ENCODE results near the gene POLE.

- TF ChIP-seq RXRA (IDR thresholded peaks at IDR 0.05; ENCODE audit: borderline replicate concordance, low read depth) (no peak), RCOR1 (IDR thresholded peaks at IDR 0.05; ENCODE audit: low read length) (no peak), EP300 (IDR thresholded peaks at IDR 0.05; ENCODE audit: borderline replicate concordance in 1 of 2, low read depth in 1 of 2, low read length in 1 of 2) (no peak), FOXJ3 (CRISPR knock-in tag; IDR thresholded peaks at IDR 0.05) (no peak), USF1 (IDR thresholded peaks at IDR 0.05; ENCODE audit: borderline replicate concordance, low read depth) (no peak), USF2 (IDR thresholded peaks at IDR 0.05; ENCODE audit: borderline replicate concordance, low read depth, low read length) (no peak)
- TF ChIP-seq, protein P1, sequence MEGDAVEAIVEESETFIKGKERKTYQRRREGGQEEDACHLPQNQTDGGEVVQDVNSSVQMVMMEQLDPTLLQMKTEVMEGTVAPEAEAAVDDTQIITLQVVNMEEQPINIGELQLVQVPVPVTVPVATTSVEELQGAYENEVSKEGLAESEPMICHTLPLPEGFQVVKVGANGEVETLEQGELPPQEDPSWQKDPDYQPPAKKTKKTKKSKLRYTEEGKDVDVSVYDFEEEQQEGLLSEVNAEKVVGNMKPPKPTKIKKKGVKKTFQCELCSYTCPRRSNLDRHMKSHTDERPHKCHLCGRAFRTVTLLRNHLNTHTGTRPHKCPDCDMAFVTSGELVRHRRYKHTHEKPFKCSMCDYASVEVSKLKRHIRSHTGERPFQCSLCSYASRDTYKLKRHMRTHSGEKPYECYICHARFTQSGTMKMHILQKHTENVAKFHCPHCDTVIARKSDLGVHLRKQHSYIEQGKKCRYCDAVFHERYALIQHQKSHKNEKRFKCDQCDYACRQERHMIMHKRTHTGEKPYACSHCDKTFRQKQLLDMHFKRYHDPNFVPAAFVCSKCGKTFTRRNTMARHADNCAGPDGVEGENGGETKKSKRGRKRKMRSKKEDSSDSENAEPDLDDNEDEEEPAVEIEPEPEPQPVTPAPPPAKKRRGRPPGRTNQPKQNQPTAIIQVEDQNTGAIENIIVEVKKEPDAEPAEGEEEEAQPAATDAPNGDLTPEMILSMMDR (IDR thresholded peaks at IDR 0.05) = no peak
Measured at GRCh38 chr12:132719141-132719953, 32.2 kb upstream of the POLE start.

Data from SK-N-SH (cell line).